Coronary artery (tissue), 2 donors: ENCODE data around the gene SLC43A2.

Source experiments
- DNase-seq: peaks from one replicate; pipeline ENCODE4 v3.0.0-alpha.2; 2017; ENCODE audit warnings: low spot score
- H3K27ac ChIP-seq, 2 donors: fragments of 200-600 bp; sonication (generic); one replicate each; pipeline ENCODE4 v1.5.1; 2016 to 2019
- H3K4me3 ChIP-seq: fragments of 200-600 bp; sonication (generic); 2 replicates; pipeline ENCODE4 v1.5.1; 2016; ENCODE audit warnings: mild to moderate bottlenecking, moderate library complexity
- CTCF ChIP-seq: fragments of 200-600 bp; sonication (generic); IDR thresholded peaks from one replicate; pipeline ENCODE4 v1.5.1; 2019; ENCODE audit warnings: antibody characterized with exemption

The SLC43A2 gene

GRCh38 chr17:1651559-1651844 is 22.9 kb upstream of the SLC43A2 start:
- DNase-seq = no peak
- no peak overlapping the region for H3K4me3 ChIP-seq
- peak overlapping the region in 1 of 2 donors; percentile 100 for H3K27ac ChIP-seq
- no peak for TF ChIP-seq CTCF

- DNase-seq = no peak
- no peak for TF ChIP-seq CTCF
- Histone ChIP-seq H3K4me3 (no peak overlapping the region), H3K27ac (peak overlapping the region; percentile 98 to 100)
These were observed 22.3 kb upstream of the SLC43A2 start for GRCh38 chr17:1650731-1651558.

GRCh38 chr17:1649844-1650501 is 21.3 kb upstream of the SLC43A2 start, which contains the start of gene RILP:
TSS of gene RILP (minus strand) at chr17:1649866. CDS start at chr17:1649804, 62 bp downstream.
- Histone ChIP-seq H3K4me3 (peak within 1 kb of the TSS; percentile 95), H3K27ac (peak within 1 kb of the TSS; percentile 98 to 100)
- DNase-seq = peak; percentile 90
- no peak for TF ChIP-seq CTCF

- DNase-seq = peak; percentile 95
- peak; percentile 99 for TF ChIP-seq CTCF
- Histone ChIP-seq H3K4me3 (peak overlapping the region; percentile 95), H3K27ac (peak overlapping the region; percentile 98 to 100)
These were observed 20.6 kb upstream of the SLC43A2 start for GRCh38 chr17:1648963-1649843.

- no peak for TF ChIP-seq CTCF
- DNase-seq = peak; percentile 96
- H3K27ac ChIP-seq = peak overlapping the region; percentile 84 to 100
These were observed 19.7 kb upstream of the SLC43A2 start for GRCh38 chr17:1648173-1648962.

GRCh38 chr17:1647802-1648171 is 19.2 kb upstream of the SLC43A2 start:
- peak overlapping the region; percentile 95 for H3K4me3 ChIP-seq
- no peak for TF ChIP-seq CTCF
- DNase-seq = no peak
- peak overlapping the region in 1 of 2 donors; percentile 100 for H3K27ac ChIP-seq

More at GRCh38 chr17:1648173-1648962, 19.7 kb upstream of the SLC43A2 start:
- peak overlapping the region; percentile 95 for H3K4me3 ChIP-seq
